IPS-20b (cell line): ENCODE results near the gene NUP214.
"Not testable (repeated sequence)": the region's sequence is repeated elsewhere in the genome, so short reads cannot be mapped to it uniquely, and the experiment has no call there.

Experiments
- H3K27ac ChIP-seq: one replicate; pipeline ENCODE4 v1.5.1; 2013; ENCODE audit warnings: low read length
- H3K27me3 ChIP-seq: 2 replicates; pipeline ENCODE4 v1.6.1; 2013; ENCODE audit warnings: mild to moderate bottlenecking, low read length, inconsistent platforms; ENCODE audit not compliant: insufficient read depth
- H3K36me3 ChIP-seq: 2 replicates; pipeline ENCODE4 v1.6.1; 2013; ENCODE audit warnings: low read depth, mild to moderate bottlenecking, inconsistent platforms, low read length, moderate library complexity; ENCODE audit not compliant: insufficient read depth
- H3K4me1 ChIP-seq: 2 replicates; pipeline ENCODE4 v1.6.1; 2013; ENCODE audit warnings: mild to moderate bottlenecking, control low read depth, inconsistent platforms, low read length, moderate library complexity; ENCODE audit not compliant: insufficient read depth
- H3K4me3 ChIP-seq: 2 replicates; pipeline ENCODE4 v1.5.1; 2013; ENCODE audit warnings: mild to moderate bottlenecking, low read length, inconsistent platforms
- H3K9ac ChIP-seq: 2 replicates; pipeline ENCODE4 v1.6.1; 2013; ENCODE audit warnings: low read depth, mild to moderate bottlenecking, inconsistent platforms, low read length, moderate library complexity
- H3K9me3 ChIP-seq: 2 replicates; pipeline ENCODE4 v1.6.1; 2013; ENCODE audit warnings: mild to moderate bottlenecking, low read depth, low read length, inconsistent platforms; ENCODE audit not compliant: insufficient read depth

Gene NUP214

DNA sequence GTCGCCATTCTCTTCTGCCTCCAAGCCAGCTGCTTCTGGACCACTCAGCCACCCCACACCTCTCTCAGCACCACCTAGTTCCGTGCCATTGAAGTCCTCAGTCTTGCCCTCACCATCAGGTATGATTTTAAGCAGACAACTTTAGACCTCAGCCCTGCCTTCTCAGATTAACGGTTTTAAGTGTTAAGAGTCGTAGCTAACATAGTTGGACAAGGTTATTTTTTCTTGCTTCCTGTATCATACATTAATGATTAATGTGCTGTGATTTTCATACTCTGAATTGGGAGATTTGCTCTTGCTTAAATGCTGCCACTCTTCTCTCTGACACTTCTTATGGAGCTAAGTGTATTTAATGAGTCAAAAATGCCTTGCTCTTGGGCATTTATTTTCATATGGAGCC, 20.8 kb downstream of the NUP214 start:
- no peaks in the 10 kb centered on the region for H3K9me3 ChIP-seq
- peaks cover 96% of the 10 kb centered on the region for H3K36me3 ChIP-seq

GRCh38 chr9:131148276-131148675, 22.9 kb downstream of the NUP214 start:
- Histone ChIP-seq H3K4me3 (no peak overlapping the region), H3K27ac (no peak overlapping the region), H3K9ac (no peak overlapping the region), H3K36me3 (peaks cover 99% of the 10 kb centered on the region), H3K9me3 (no peaks in the 10 kb centered on the region), H3K27me3 (no peaks in the 10 kb centered on the region), H3K4me1 (no peaks in the 10 kb centered on the region)

More for the DNA sequence above, 20.8 kb downstream of the NUP214 start:
- H3K4me1 ChIP-seq: no peaks in the 10 kb centered on the region
- H3K27me3 ChIP-seq: no peaks in the 10 kb centered on the region
- H3K9ac ChIP-seq: no peak overlapping the region
- no peak overlapping the region for H3K27ac ChIP-seq
- no peak overlapping the region for H3K4me3 ChIP-seq

GRCh38 chr9:131148966-131149687, 23.7 kb downstream of the NUP214 start:
- H3K4me3 ChIP-seq: no peak overlapping the region
- H3K9me3 ChIP-seq: no peaks in the 10 kb centered on the region
- H3K27ac ChIP-seq: no peak overlapping the region
- no peaks in the 10 kb centered on the region for H3K27me3 ChIP-seq
- H3K4me1 ChIP-seq: no peaks in the 10 kb centered on the region
- H3K9ac ChIP-seq: no peak overlapping the region
- H3K36me3 ChIP-seq: peaks cover 99% of the 10 kb centered on the region

GRCh38 chr9:131149688-131150053, 24.3 kb downstream of the NUP214 start:
- no peak overlapping the region for H3K27ac ChIP-seq
- no peak overlapping the region for H3K4me3 ChIP-seq
- H3K27me3 ChIP-seq: no peaks in the 10 kb centered on the region
- no peak overlapping the region for H3K9ac ChIP-seq
- H3K36me3 ChIP-seq: peaks cover 99% of the 10 kb centered on the region
- H3K4me1 ChIP-seq: no peaks in the 10 kb centered on the region
- H3K9me3 ChIP-seq: no peaks in the 10 kb centered on the region

DNA sequence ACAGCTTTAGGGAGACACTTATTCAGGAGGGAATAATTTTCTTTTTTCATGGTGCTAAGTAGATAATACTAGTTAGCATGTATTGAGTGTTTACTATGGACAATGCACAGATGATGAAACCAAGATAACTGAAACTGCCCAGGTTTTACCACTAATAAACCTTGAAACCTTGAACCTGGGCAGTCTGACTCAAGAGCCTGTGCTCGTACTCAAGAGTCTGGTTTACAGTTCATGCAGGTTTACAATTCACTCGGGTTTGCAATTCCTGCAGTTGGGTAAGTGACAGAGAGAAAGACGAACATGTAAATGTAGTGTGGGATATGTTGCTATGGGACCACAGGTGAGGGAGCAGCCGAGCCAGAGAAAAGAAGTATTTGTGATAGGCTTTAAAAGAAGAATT, 28.2 kb downstream of the NUP214 start:
- Histone ChIP-seq H3K9me3 (no peaks in the 10 kb centered on the region), H3K36me3 (peaks cover 81% of the 10 kb centered on the region), H3K27ac (no peak overlapping the region), H3K4me1 (no peaks in the 10 kb centered on the region), H3K27me3 (no peaks in the 10 kb centered on the region), H3K4me3 (no peak overlapping the region), H3K9ac (no peak overlapping the region)

- H3K4me3 ChIP-seq, H3K9ac ChIP-seq, H3K4me1 ChIP-seq, H3K27me3 ChIP-seq, H3K9me3 ChIP-seq, H3K27ac ChIP-seq: not testable (repeated sequence)
- H3K36me3 ChIP-seq: peaks cover 77% of the 10 kb centered on the region
These were observed 33.3 kb downstream of the NUP214 start for GRCh38 chr9:131158673-131159072.

DNA sequence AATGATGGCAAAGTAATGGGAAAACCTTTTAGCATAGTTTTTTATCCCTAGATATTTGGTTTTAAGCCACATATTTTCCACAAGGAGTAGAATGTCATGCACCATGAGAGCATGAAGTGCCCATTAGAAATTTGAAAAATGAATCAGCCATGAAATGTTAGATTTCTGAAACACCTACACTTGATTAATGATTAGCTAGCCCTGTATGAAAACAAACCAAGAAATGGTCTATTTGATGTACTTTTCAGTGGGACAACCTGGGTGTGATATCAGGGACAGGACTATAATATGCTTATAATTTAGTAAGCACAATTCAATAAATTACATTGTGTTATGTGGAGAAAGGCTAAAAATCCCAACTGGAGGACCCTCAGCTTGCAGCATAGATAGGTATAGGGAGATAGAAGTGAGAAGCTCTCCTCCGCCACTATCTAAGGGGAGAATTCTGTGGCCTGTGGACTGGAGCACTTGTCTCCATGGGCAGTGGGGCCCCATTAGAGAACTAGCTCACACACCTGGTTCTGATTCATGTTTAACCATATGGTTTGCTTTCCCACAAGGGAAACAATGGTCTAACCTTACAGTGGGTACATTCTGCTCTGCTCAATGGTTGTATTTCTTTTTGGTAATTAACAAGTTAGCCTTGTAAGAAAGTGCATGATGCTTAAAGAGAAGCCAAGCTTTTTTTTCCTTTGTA, 35.2 kb downstream of the NUP214 start:
- no peaks in the 10 kb centered on the region for H3K27me3 ChIP-seq
- H3K9me3 ChIP-seq: no peaks in the 10 kb centered on the region; the same call in 1 of the 2 replicates
- no peaks in the 10 kb centered on the region for H3K4me1 ChIP-seq
- no peak overlapping the region for H3K4me3 ChIP-seq
- H3K27ac ChIP-seq: no peak overlapping the region
- peaks cover 80% of the 10 kb centered on the region for H3K36me3 ChIP-seq
- no peak overlapping the region; the same call in 1 of the 2 replicates for H3K9ac ChIP-seq

DNA sequence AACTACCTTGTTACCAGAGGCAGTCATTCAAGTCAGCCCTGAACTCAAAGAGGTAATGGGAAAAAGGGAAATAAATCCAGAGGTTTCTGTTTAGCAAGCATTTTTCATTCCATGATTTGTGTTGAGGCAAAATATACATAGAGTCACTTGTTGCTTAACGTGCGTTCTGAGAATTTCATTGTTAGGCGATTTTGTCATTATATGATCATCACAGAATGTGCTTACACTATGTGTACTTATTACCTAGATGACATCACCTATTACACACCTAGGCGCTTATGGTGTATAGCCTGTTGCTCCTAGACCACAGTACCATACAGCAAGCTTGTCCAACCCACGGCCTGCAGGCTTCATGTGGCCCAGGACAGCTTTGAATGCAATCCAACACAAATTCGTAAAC, 36.2 kb downstream of the NUP214 start:
- no peaks in the 10 kb centered on the region for H3K4me1 ChIP-seq
- H3K36me3 ChIP-seq: peaks cover 86% of the 10 kb centered on the region
- H3K4me3 ChIP-seq: no peak overlapping the region
- H3K9me3 ChIP-seq: no peaks in the 10 kb centered on the region; the same call in 1 of the 2 replicates
- no peak overlapping the region for H3K9ac ChIP-seq
- no peak overlapping the region for H3K27ac ChIP-seq
- no peaks in the 10 kb centered on the region for H3K27me3 ChIP-seq

- Histone ChIP-seq H3K4me1 (no peaks in the 10 kb centered on the region), H3K27ac (no peak overlapping the region), H3K4me3 (no peak overlapping the region), H3K9ac (no peak overlapping the region), H3K27me3 (no peaks in the 10 kb centered on the region), H3K36me3 (peaks cover 90% of the 10 kb centered on the region), H3K9me3 (no peaks in the 10 kb centered on the region; the same call in 1 of the 2 replicates)
These were observed 37.5 kb downstream of the NUP214 start for GRCh38 chr9:131162886-131163285.

DNA sequence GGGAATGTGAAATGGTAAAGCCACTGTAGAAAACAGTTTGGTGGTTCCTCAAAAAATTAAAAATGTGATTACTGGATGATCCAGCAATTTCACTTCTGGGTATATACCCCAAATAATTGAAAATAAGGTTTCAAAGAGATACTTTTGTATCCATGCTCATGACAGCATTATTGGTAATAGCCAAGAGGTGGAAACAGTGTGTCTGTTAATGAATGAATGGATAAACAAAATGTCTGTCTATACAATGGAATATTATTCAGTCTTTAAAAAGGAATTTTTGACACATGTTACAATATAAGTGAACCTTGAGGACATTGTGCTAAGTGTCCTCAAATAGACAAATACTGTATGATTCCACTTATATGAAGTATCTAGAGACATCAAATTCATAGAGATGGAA, 40.1 kb downstream of the NUP214 start:
- Histone ChIP-seq H3K4me1 (no peaks in the 10 kb centered on the region), H3K9me3 (no peaks in the 10 kb centered on the region; the same call in 1 of the 2 replicates), H3K27me3 (no peaks in the 10 kb centered on the region), H3K36me3 (peaks cover 78% of the 10 kb centered on the region), H3K27ac (no peak overlapping the region), H3K4me3 (no peak overlapping the region), H3K9ac (no peak overlapping the region)

- Histone ChIP-seq H3K9ac (no peak overlapping the region), H3K9me3 (no peaks in the 10 kb centered on the region; the same call in 1 of the 2 replicates), H3K27ac (no peak overlapping the region), H3K4me3 (no peak overlapping the region), H3K4me1 (no peaks in the 10 kb centered on the region), H3K36me3 (peaks cover 68% of the 10 kb centered on the region), H3K27me3 (no peaks in the 10 kb centered on the region)
These were observed 41.8 kb downstream of the NUP214 start for GRCh38 chr9:131167146-131167692.

- Histone ChIP-seq H3K27ac (no peak overlapping the region), H3K27me3 (no peaks in the 10 kb centered on the region), H3K9ac (no peak overlapping the region), H3K4me3 (no peak overlapping the region), H3K9me3 (no peaks in the 10 kb centered on the region; the same call in 1 of the 2 replicates), H3K4me1 (no peaks in the 10 kb centered on the region), H3K36me3 (peaks cover 61% of the 10 kb centered on the region)
These were observed 42.5 kb downstream of the NUP214 start for GRCh38 chr9:131167936-131168335.
